HCT116 (cell line): ENCODE data around the gene AMDHD2. TPM values are rescaled to one million over a fixed set of nuclear protein-coding genes. Genes with fewer than 3 reads are reported as not detected.

Experiments
- ATAC-seq: fragments of 200-7000 bp; cut with Tn5 transposase; 2 replicates; pipeline ENCODE4 v1.9.1; 2020; ENCODE audit warnings: mild to moderate bottlenecking, moderate library complexity
- BruUV-seq: library from RNA; stranded (reverse); fragments of 400-500 nt; replicated peaks from 2 replicates; lab custom pipeline; 2021; lab: Mats Ljungman, UMichigan
- CTCF ChIA-PET: fragments of 300-600 bp; sonication (Branson Sonifier 250); formaldehyde crosslinking; loops from one replicate; lab custom pipeline; 2021; ENCODE audit warnings: antibody characterized with exemption; lab: Charles Lee
- POLR2A ChIA-PET: fragments of 300-600, 350-600 bp; sonication (Branson Sonifier 250); formaldehyde crosslinking; loops from one replicate; lab custom pipeline; 2021; ENCODE audit warnings: antibody characterized with exemption; lab: Charles Lee
- RAD21 ChIA-PET, 2 experiments: fragments of 300-600 bp; sonication (Branson Sonifier 250); formaldehyde crosslinking; loops; one replicate each; lab custom pipeline; 2023; ENCODE audit warnings: low total read pairs in 2 of 2; ENCODE audit not compliant: uncharacterized antibody in 2 of 2, unreplicated experiment in 2 of 2, low non-redundant PET in 1 of 2; lab: Charles Lee
- DNase-seq: peaks from one replicate; pipeline ENCODE4 v3.0.0-alpha.2; 2010; ENCODE audit warnings: low read depth, low spot score
- H2AFZ ChIP-seq: fragments of 200-600 bp; shearing (Covaris generic), sonication (generic); 2 replicates; pipeline ENCODE4 v1.6.1; 2017; ENCODE audit warnings: low read depth, mixed run types, mixed read lengths, antibody characterized with exemption, low read length; ENCODE audit not compliant: poor library complexity, severe bottlenecking
- H3K27ac ChIP-seq: 2 replicates; pipeline ENCODE4 v1.5.1; 2012; ENCODE audit warnings: low read depth, low read length
- H3K27me3 ChIP-seq: fragments of 200-600 bp; sonication (generic); 2 replicates; pipeline ENCODE4 v1.6.1; 2016; ENCODE audit warnings: mixed run types, low read length, mixed read lengths; ENCODE audit not compliant: insufficient read depth
- H3K36me3 ChIP-seq, 2 experiments: fragments of 200-500 bp in 1 of 2; fragments of 200-600 bp in 1 of 2; sonication (Bioruptor generic) in 1 of 2; sonication (generic) in 1 of 2; 2 replicates each; pipeline versions ENCODE4 v1.5.1 to v1.6.1; 2014 to 2016; ENCODE audit warnings: low read length in 2 of 2, inconsistent platforms in 1 of 2, mixed read lengths in 1 of 2, mixed run types in 1 of 2; ENCODE audit not compliant: insufficient read depth in 2 of 2, control insufficient read depth in 1 of 2
- H3K4me1 ChIP-seq, 2 experiments: fragments of 200-600 bp in 1 of 2; sonication (generic) in 1 of 2; 2 replicates each; pipeline versions ENCODE4 v1.5.1 to v1.6.1; 2012 to 2017; ENCODE audit warnings: low read length in 2 of 2, inconsistent platforms in 1 of 2, mild to moderate bottlenecking in 1 of 2, mixed read lengths in 1 of 2, mixed run types in 1 of 2, moderate library complexity in 1 of 2; ENCODE audit not compliant: insufficient read depth in 2 of 2, control insufficient read depth in 1 of 2
- H3K4me2 ChIP-seq: fragments of 200-600 bp; sonication (generic); 2 replicates; pipeline ENCODE4 v1.6.1; 2017; ENCODE audit warnings: mixed run types, low read length, mixed read lengths
- H3K4me3 ChIP-seq, 2 experiments: fragments of 200-600 bp in 1 of 2; sonication (generic) in 1 of 2; replicated peaks in 1 of 2; 2 replicates each; pipeline ENCODE4 v1.5.1; 2011 to 2016; ENCODE audit warnings: low read length in 2 of 2, control low read depth in 1 of 2, low read depth in 1 of 2, mild to moderate bottlenecking in 1 of 2, mixed read lengths in 1 of 2, mixed run types in 1 of 2
- H3K79me2 ChIP-seq: fragments of 200-600 bp; sonication (generic); 2 replicates; pipeline ENCODE4 v1.6.1; 2017; ENCODE audit warnings: mild to moderate bottlenecking, mixed run types, low read length, moderate library complexity, mixed read lengths; ENCODE audit not compliant: insufficient read depth
- H3K9ac ChIP-seq: fragments of 200-600 bp; sonication (generic); 2 replicates; pipeline ENCODE4 v1.6.1; 2016; ENCODE audit warnings: low read length, mixed read lengths
- H3K9me2 ChIP-seq: fragments of 200-600 bp; sonication (generic), shearing (Covaris generic); 2 replicates; pipeline ENCODE4 v1.6.1; 2017; ENCODE audit warnings: mixed run types, mild to moderate bottlenecking, moderate library complexity; ENCODE audit not compliant: insufficient read depth
- H3K9me3 ChIP-seq, 2 experiments: fragments of 200-500 bp in 1 of 2; fragments of 200-600 bp in 1 of 2; sonication (Bioruptor generic) in 1 of 2; sonication (generic) in 1 of 2; 2 replicates each; pipeline ENCODE4 v1.6.1; 2014 to 2017; ENCODE audit warnings: low read length in 2 of 2, mixed read lengths in 2 of 2, inconsistent platforms in 1 of 2, low read depth in 1 of 2, mild to moderate bottlenecking in 1 of 2, mixed run types in 1 of 2, moderate library complexity in 1 of 2; ENCODE audit not compliant: control insufficient read depth in 1 of 2, insufficient read depth in 1 of 2
- H4K20me1 ChIP-seq: fragments of 200-600 bp; sonication (generic), shearing (Covaris generic); 2 replicates; pipeline ENCODE4 v1.6.1; 2017; ENCODE audit warnings: mixed run types, mild to moderate bottlenecking, moderate library complexity; ENCODE audit not compliant: insufficient read depth
- CTCF ChIP-seq, 3 experiments: fragments of 200-600 bp in 1 of 3; sonication (generic) in 1 of 3; IDR thresholded peaks in 2 of 3; conservative IDR thresholded peaks in 1 of 3; 2 replicates each; pipeline ENCODE4 v1.5.1; 2012 to 2017; ENCODE audit warnings: low read depth in 2 of 3, low read length in 2 of 3, antibody characterized with exemption in 1 of 3, borderline replicate concordance in 1 of 3, control low read depth in 1 of 3, mild to moderate bottlenecking in 1 of 3, mixed read lengths in 1 of 3, mixed run types in 1 of 3, moderate library complexity in 1 of 3; ENCODE audit not compliant: insufficient read depth in 1 of 3
- ELF1 ChIP-seq: IDR thresholded peaks from 2 replicates; pipeline ENCODE4 v1.6.1; 2012; ENCODE audit warnings: low read depth, borderline replicate concordance
- EZH2 ChIP-seq: fragments of 200-600 bp; sonication (generic); IDR thresholded peaks from 2 replicates; pipeline ENCODE4 v1.6.1; 2017; ENCODE audit warnings: antibody characterized with exemption, mixed run types
- EZH2phosphoT487 ChIP-seq: fragments of 200-600 bp; IDR thresholded peaks from 2 replicates; pipeline ENCODE4 v1.6.1; 2018; ENCODE audit warnings: antibody characterized with exemption, borderline replicate concordance
- MAX ChIP-seq: IDR thresholded peaks from 2 replicates; pipeline ENCODE4 v1.6.1; 2012
- POLR2AphosphoS5 ChIP-seq: IDR thresholded peaks from 2 replicates; pipeline ENCODE4 v1.6.1; 2011; ENCODE audit warnings: mild to moderate bottlenecking, low read depth, low read length, moderate library complexity
- RAD21 ChIP-seq: IDR thresholded peaks from 2 replicates; pipeline ENCODE4 v1.6.1; 2012; ENCODE audit warnings: low read depth, mild to moderate bottlenecking
- REST ChIP-seq: IDR thresholded peaks from 2 replicates; pipeline ENCODE4 v1.6.1; 2012; ENCODE audit warnings: low read depth
- SIN3A ChIP-seq: IDR thresholded peaks from 2 replicates; pipeline ENCODE4 v1.6.1; 2012; ENCODE audit warnings: low read depth
- SRF ChIP-seq: IDR thresholded peaks from 2 replicates; pipeline ENCODE4 v1.6.1; 2012; ENCODE audit warnings: low read depth
- YY1 ChIP-seq: IDR thresholded peaks from 2 replicates; pipeline ENCODE4 v1.6.1; 2011; ENCODE audit warnings: low read length, low read depth, moderate library complexity, mild to moderate bottlenecking; ENCODE audit not compliant: insufficient replicate concordance; ENCODE audit errors: extremely low read depth
- ZFX ChIP-seq: fragments of 450-650 bp; IDR thresholded peaks from 2 replicates; pipeline ENCODE4 v1.6.1; 2017
- ZNF274 ChIP-seq: fragments of 200-500 bp; sonication (Bioruptor generic); IDR thresholded peaks from 2 replicates; pipeline ENCODE4 v1.6.1; 2014; ENCODE audit warnings: mild to moderate bottlenecking, low read depth, low read length, inconsistent platforms
- intact Hi-C: fragments of 100-400 bp; cut with micrococcal nuclease; formaldehyde crosslinking; loops from 2 replicates; pipeline ENCODE4 v1.10.0; 2022
- total RNA-seq: library from RNA; stranded (reverse); gene quantifications from one replicate; pipeline ENCODE4 v1.2.1, GENCODE V29; 2021; ENCODE audit not compliant: unreplicated experiment

The AMDHD2 gene
- total RNA-seq, 1 experiment from 2014 or later: 42.9 TPM

GRCh38 chr16:2519711-2520080 is 475 bp upstream of the AMDHD2 start (continued):
- no peak for TF ChIP-seq YY1
- TF ChIP-seq ZNF274: no peak
- TF ChIP-seq EZH2phosphoT487: no peak
- TF ChIP-seq RAD21: no peak
- TF ChIP-seq MAX: no peak
- no peak for TF ChIP-seq SIN3A
- no peak for TF ChIP-seq POLR2AphosphoS5
- TF ChIP-seq CTCF (IDR thresholded peaks at IDR 0.05 in 2 of 3, conservative IDR thresholded peaks at IDR 0.05 in 1 of 3; ENCODE audit: borderline replicate concordance in 1 of 3, insufficient read depth in 1 of 3, low read depth in 2 of 3, low read length in 2 of 3): no peak
- TF ChIP-seq ELF1: no peak
- TF ChIP-seq ZFX: no peak

GRCh38 chr16:2520784-2521531 is 787 bp downstream of the AMDHD2 start:
- ChIA-PET RAD21 (no interaction called here), POLR2A (interaction anchor here (1.1 to 1.8 kb wide), 2 partner anchors 12 to 252 kb away, joined by 3 to 6 read pairs; no protein-coding TSS in a partner anchor), CTCF (no interaction called here)
- Histone ChIP-seq H4K20me1 (peaks cover 5% of the 10 kb centered on the region; the same call in 1 of the 2 replicates), H3K9me3 (no peaks in the 10 kb centered on the region), H3K4me3 (peak overlapping the region; percentile 77 to 89), H3K27ac (peak overlapping the region; percentile 57), H3K79me2 (peaks cover 67% of the 10 kb centered on the region), H3K36me3 (peaks cover 9 to 20% of the 10 kb centered on the region in 2 experiments; a peak in 2 of 4 replicates), H3K4me2 (peak overlapping the region; percentile 99), H3K4me1 (peaks cover 11 to 36% of the 10 kb centered on the region in 2 experiments), H2AFZ (no peak overlapping the region), H3K27me3 (no peaks in the 10 kb centered on the region), H3K9me2 (no peaks in the 10 kb centered on the region), H3K9ac (peak overlapping the region; percentile 94)
- DNase-seq (no peak), ATAC-seq (peak; percentile 71)
- intact Hi-C loops: no loop called here
- TF ChIP-seq EZH2 (no peak), REST (no peak), CTCF (IDR thresholded peaks at IDR 0.05 in 2 of 3, conservative IDR thresholded peaks at IDR 0.05 in 1 of 3; ENCODE audit: borderline replicate concordance in 1 of 3, insufficient read depth in 1 of 3, low read depth in 2 of 3, low read length in 2 of 3) (0 out of 6 replicates have a peak, but pooled peaks of 1 of the 3 experiments have one; percentile 8), SRF (no peak)
- no TSS peak for BruUV-seq
